HG03575 (cell line): ENCODE results near the gene MAIP1.

Experiments used
- ATAC-seq: cut with Tn5 transposase; IDR thresholded peaks from one replicate; pipeline ENCODE4 v1.9.1; 2021; ENCODE audit not compliant: unreplicated experiment, insufficient number of reproducible peaks, low FRiP score; ENCODE audit errors: extremely low read depth

Gene MAIP1

DNA sequence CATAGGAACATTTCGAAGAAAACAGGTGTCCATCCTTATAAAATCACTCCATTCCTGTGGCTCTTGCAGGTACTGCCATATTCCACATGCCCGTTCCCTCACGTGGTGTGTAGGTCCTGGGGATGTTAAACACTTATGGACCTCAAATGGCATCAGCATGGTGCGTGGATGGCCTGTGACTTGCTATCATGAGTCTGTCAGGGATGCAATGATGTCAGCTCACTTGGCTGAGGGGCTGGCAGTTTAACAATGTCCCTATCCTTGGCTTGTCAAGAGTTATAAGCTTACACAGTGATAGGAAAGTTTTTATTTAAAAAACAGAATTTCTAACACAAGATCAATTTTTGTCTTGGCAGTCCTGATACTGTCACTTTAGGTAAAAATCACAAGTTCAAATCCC is 28.8 kb downstream of the MAIP1 start:
- ATAC-seq: no peak

DNA sequence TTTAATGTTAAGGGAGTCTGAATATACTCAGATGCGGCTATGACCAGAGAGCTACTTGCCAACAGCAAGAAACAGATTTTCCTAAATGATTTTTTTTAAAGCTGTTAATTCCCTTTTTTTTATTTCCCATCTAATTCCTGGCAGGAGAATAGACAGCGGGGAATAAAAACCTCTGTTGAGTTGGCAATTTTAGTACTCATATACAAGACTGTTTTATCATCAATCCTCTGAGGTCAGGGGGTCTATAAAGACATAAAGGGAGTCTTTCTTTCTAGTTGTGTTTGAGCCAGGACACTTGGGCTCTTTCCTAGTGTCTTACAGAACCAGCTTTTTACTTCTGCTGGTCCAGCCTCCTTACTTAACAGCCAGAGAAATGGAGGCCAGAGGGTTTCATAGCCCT is 29.4 kb downstream of the MAIP1 start:
- no peak for ATAC-seq

DNA sequence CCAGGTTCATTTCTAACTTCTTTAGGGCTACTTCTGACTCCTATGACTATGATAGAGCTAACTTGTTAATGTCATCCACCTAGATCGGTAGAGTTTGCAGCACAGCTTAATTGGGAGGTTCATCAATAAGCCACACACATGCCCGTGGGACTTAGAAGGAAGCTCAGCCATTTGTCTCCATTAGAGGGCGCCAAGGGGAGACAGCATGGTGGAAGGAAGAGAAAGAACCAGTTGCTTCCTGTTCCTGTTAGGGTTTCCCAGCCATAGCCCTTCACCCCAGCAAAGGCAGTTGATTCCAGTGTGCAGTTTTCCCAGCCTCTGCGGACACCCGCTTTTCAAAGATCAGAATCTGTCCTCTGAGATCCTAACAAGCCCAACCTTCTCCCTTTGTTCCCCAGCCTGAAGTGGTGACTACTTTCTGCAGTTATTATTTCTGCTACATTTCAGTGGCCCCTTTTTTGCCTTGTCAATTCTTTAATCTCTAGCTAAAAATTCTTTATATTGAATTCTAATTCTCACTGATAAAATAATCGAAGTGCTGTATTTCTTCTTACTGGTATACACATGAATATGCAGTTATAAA is 30.3 kb downstream of the MAIP1 start:
- ATAC-seq: no peak

DNA sequence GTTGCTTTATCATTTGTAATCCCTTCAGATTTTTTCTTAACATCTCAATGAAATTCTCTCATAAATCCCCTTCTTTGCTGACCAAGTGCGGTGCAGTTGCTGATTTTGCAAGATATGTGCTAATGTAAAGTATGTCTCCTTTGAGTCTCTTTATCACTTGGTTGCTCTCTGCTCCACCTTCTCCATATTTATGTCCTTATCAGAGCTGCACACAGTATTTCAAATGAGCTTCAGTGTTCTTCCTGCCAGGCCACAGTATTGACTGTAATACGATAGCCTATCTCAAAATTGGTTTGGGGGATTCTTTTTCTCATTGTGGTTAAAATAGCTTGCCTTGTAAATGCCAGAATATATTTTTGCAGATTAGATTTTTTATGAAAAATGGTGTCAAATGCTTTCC is 32.2 kb downstream of the MAIP1 start:
- ATAC-seq: no peak

DNA sequence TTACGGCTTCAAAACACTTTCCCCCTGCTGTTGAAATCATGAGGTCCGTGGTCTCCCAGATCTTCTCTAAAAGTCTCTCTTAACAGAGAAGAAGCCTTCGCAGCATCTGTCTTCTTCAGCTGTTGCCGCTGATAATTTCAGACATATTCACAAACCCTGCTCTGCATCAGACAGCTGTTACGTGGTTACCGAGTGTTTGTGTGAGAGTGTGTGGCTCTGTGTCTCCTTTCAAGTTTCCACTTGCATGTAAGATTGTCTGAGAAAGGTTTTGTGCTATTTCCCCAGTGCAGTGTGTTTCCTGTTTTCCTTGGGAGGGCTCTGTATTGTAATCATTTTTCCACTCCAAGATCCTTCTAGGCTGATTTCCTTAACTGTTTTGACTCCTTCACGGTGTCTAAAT is 32.8 kb downstream of the MAIP1 start:
- ATAC-seq: no peak

DNA sequence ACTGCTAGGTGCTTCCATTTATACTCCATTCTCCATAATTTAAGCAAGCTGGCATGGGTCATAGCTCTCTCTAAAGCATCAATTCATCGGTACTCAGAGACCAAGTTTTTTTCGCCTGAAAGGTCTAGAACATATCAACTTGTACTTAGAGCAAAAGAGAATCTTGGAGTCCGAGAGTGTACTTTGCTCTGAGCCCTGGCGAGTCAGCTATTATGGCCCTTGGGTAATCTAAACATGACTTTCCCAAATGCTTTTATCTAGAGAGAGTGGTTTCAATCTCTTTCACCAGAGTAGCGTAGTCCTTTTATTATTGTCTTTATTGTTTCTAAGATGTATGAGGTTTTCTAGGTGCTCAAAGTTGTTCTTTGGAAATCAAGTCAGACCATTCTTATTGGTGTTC is 34.4 kb downstream of the MAIP1 start:
- ATAC-seq: no peak

DNA sequence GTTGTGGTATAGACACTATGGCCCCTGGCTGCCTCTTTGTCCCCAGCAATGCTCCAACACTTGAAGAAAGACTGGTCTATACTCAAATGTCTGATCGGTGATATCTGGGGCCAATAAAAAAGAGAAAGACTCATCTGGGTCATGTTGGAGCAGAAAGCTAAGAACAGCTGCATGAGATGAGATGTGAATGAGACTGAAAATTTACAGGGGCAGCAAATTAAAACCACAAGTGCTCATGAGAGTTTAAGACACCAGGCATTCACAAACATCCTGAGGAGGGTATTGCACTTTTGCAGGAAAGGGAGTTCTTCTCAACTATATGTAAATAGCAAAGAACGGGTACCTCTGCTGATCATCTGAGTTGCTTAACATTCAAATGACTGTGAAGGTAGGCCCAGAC is 36.3 kb downstream of the MAIP1 start:
- no peak for ATAC-seq

DNA sequence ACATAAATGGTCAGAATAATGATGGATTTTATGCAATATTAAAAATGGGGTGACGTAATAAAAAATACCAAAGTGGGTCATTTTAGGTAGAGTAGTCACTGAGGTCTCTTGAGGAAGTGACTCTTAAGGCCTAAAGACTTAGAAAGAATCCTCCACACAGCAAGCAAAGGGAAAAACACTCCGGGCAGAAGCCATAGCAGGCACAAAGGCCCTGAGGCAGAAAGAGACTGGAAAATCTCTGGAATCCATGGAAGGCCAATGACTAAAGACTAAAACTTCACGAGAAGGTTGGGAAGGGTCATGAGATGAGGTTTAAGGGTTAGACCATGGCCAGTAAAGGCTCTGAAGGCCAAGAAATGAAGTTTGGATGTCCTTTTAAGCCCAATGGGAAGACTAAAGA is 36.9 kb downstream of the MAIP1 start:
- no peak for ATAC-seq

DNA sequence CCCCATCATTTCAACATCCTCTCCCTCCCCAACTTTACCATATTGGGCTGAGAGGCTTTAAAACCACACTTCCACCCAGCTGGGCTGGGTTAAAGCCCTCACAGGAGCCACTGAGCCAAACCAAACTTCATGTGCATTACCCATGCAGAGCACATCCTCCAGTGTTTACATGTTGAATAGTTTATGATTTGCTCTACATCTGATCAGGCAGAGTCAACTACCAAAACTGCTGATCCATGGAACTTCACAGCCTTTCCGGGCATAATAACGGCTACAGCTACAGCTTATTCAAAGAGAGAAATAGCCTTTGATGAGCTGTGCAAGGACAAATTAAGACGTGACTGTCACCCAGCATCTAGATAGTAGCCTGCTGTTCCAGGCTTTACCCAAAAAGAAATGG is 39.0 kb downstream of the MAIP1 start:
- no peak for ATAC-seq

DNA sequence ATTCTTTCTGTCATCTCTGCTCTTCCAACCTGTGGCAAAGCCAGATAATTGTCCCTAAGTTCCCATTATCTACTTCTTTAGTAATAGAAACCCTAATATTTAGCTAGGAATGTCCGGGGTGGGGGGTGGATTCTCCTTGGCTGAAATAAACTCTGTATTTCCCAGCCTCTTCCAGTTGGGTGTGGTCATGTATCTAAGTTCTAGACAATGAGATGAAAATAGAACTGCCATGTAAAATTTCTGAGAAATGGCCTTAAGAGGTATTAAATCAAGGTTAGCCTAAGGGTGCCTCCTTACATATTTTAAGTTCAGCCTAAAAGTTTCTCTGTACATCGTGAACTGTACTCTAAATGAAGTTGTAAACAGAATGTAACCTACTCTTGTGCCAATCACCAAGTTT is 39.5 kb downstream of the MAIP1 start:
- ATAC-seq: no peak

DNA sequence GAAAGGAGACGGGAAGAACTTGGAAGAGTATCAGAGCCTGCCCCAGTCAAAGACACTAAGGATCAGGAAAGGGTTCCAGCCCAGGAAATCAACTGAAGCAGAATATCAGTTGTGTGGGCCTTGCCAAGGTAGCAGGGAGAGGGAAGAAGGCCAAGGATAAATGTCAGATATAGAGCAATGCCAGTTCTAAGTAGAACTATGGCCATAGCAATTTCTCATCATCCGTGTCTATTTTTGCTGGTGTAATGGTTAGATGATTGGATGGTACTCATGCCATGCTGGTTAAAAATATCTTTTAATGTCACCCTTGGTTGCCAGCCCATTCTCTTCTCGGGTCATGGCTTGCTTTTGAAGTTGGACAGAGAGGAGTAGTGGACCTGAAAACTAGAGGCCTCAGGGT is 41.9 kb downstream of the MAIP1 start:
- ATAC-seq: no peak

DNA sequence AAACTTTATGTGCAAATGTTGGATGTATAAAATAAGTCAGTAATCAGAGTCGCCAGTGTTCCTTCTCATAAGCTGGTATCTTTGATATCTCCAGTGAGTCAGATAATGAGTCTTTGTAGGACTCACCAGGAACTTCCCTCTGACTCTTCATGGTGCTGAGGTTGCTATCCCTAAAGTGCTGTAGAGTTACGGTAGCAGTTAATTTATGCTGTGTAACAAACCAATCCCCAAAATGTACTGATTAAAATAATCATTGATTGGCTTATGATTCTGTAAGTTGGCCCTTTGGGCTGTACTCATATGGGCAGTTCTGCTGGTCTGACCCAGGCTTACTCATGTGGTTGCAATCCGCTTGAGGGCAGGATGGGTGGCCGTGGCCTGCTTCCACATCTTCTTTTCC is 43.8 kb downstream of the MAIP1 start:
- ATAC-seq: no peak

DNA sequence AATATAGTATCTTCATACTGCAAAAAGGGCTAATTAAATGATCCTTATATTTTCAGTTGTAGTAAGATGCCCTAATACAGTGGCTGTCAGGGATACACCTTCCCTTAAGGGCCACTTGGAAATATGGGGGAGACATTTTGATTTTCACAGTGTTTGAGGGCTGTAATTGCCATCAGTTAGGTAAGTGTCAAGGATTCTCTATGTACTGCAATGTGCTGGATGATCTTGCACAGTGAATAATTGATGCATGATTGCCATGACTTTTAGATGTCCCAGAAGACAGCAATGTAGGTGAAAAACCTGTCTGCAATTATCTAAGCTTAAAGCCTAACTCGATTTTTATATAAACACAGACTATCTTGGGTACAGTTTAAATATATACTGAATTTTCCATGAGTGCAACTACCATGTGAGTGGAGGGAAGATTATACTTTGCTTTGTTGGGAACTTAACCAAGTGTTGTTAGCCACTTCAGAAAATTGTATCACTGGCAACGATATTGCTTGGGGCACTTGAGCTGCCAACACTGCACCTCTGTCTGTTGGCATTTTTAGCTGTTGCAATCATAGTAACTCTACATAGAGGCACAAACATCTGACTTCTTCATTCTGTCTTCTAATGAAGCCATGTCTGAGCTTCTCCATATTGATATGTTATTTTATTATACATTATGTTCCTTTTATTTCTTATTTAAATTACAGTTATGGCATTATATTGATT is 45.2 kb downstream of the MAIP1 start:
- no peak for ATAC-seq

DNA sequence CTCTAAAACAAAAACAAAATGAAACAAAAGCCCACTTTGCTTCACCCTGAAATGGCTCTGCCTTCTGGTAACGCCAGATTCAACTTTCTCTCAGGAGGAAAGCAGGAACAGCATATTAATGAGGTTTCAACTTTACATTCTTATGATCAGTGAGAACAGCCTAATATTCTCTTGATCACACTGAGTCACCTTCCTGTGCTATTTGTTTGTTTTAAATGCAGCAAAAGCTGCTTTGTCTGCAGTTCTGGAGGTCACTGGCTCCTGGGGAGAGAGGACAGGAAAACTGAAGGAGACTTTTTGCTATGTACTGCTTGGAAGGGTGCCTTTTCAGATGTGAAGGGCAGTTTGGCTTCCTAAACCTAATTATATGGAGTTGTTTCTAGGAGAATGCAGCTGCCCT is 48.1 kb downstream of the MAIP1 start:
- no peak for ATAC-seq

DNA sequence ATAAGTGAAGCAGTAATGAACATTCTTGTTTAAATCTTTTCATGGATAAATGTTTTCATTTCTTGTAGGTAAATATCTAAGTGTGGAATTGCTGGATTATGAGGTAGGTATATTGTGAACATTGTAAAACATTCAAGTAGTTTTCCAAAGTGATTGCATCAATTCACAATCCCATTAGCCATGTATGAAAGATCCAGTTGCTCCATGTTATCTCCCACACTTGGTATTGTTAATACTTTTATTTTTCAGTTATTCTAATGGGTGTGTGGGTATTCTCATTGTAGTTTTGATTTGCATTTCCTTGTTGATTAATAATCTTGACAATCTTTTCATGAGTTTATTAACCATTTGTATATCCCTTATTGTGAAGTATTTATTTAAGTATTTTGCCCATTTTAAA is 50.3 kb downstream of the MAIP1 start:
- ATAC-seq: no peak

DNA sequence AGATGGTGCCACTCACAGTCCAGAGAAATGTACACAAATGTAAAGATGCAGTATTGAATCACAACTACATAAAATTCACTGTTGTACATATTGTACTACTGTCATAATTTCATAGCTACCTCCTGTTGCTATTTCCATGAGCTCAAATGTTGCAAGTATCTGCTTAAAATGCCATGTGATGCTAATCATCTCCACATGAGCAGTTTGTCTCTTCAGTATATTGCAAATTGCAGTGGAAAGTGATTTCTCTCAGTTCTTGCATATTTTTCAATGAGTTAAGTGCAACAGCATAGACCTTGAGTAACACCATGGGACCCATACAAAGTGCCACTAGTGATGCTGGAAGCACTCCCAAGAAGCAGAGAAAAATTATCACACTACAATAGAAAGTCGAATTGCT is 51.9 kb downstream of the MAIP1 start:
- ATAC-seq: no peak

DNA sequence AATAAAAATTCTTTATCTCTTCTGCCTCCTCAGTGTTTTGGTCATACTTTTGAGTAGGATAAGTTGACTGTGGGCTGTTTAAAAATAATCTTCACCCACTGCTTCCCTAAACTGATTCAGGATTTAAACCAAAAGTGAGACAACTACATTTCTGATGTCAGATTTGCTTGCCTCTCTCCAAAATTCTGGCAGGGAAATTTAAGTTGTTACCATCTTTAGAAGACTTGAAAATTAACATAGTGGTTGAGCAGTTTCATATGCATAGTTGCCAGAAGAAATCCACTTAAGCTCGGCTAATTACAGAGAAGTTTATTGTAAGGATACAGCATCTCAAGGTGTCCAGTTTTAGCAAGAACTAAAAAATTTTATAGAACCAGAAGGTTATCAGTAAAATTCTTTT is 57.0 kb downstream of the MAIP1 start:
- ATAC-seq: no peak
